Measurements from ENCODE around the gene BRINP2.

The BRINP2 gene

DNA sequence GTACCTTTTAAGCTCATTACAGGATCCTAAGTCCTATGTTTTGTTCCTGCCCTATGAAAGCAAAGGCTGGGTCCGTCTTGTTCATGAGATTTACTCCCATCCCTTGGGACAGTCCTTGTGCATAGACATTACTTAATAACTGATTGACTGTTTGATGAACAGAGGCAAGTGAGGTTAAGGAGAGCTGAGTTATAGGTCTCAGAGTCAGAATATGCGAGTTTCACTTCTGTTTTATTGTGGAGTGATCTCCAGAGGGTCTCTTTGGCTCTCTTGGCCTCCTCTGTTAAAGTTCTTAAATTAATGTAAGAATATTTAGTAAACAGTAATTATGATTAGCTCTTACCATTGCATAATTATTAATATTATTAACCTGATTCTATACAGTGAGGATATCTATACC, 52.6 kb downstream of the BRINP2 start:
- no peak for DNase-seq (ENCODE audit: low read depth, low spot score)

GRCh38 chr1:177227978-177228692, 57.4 kb downstream of the BRINP2 start:
- DNase-seq (ENCODE audit: low read depth, low spot score), result no peak

DNA sequence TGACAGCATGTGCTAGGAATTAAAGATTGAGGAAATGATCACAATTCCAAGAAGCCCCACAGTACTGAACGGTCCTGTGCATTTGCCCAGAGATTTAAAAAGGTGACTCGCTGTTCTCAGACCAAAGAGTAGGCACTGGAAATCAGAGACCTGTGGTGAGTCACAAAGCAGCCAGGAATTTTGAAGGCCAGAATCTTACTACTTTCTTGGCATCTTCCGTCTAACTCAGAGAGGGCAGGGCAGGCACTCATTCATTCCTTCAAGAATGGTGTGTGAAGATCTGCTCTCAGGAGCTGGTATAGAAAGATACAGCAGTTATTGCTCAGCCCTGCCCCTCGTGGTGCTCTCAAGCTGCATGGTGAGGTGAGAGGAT, 57.9 kb downstream of the BRINP2 start:
- no peak for DNase-seq (ENCODE audit: low read depth, low spot score)

GRCh38 chr1:177229781-177230180, 59.0 kb downstream of the BRINP2 start:
- DNase-seq (ENCODE audit: low read depth, low spot score), result no peak

DNA sequence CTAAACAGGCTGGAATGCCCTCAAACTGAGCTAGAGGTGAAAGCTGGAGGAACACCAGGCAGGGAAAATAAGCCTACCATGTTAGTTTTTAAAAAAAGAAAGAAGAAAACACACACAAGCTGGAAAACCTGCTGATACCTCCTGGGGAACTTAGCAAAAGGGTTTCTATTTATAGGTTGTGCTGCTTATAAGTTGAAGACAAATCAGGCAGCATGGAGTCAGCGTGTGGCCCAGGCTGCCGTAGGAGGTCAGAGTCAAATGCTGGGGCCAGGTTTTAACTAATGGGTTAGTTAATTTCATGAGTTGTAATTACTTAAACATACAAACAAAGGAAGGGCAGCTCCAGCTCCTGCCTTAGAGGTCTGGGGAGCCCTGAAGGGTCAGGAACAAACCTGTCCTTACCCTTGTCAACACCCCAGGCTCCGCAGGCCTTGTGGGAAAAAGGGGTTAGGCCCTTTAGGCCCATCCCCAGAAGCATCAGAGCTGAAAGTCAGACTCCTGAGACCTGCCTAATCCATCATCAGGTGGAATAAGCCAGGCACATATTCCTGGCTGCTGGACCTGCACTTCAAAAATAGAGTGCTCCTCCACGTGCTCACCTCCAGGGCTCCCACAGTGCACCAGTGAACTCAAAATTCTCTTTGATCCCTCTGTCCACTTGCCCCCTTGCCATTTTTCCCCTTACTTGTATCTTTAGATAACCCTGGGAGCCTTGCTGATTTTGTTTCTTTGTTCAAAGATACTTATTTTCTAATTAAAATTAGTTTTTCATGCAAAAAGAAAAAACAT, 59.7 kb downstream of the BRINP2 start:
- DNase-seq (ENCODE audit: low read depth, low spot score), result no peak

- DNase-seq (ENCODE audit: low read depth, low spot score), result no peak
Measured at GRCh38 chr1:177235350-177235749, 64.6 kb downstream of the BRINP2 start.

GRCh38 chr1:177236962-177237361, 66.2 kb downstream of the BRINP2 start:
- no peak for DNase-seq (ENCODE audit: low read depth, low spot score)

DNA sequence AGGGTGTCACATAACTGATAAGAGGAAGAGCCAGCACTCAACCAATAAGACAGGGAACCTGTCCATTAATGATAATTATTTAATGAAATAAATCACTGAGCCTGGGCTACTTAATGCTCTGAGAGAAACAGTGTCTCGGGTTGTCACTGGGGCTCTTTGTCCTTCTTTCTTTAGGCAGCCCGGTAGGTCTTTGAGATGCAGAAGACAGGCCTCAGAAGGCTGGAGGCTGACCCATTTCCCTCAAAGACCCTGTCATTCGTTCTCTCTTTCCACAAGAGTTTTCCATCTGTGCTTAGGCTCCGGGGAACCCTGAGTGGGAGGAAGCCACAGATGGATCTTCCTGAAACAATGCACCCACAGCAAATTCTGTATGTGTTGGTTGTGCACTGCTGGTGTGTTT, 68.2 kb downstream of the BRINP2 start:
- DNase-seq (ENCODE audit: low read depth, low spot score), result no peak

DNA sequence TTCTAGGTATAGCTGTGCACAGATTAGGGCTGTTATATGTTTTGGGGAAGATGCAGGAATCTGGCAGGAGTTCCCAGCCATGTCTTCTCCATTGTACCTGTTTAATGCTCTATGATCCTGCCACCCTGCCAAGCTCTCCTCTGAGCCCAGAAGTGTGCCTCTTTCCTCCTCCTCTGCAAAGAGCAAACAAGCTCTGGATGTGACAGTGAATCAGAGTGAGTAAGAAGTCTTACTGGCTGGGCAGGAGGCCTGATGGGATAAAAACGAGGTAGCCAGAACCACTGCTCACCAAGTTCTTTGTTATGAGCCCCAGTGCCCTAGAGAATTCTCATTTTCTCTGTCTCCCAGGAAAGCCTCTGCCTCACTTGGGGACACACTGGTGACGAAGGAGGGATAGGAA, 69.0 kb downstream of the BRINP2 start:
- DNase-seq (ENCODE audit: low read depth, low spot score), result no peak

DNA sequence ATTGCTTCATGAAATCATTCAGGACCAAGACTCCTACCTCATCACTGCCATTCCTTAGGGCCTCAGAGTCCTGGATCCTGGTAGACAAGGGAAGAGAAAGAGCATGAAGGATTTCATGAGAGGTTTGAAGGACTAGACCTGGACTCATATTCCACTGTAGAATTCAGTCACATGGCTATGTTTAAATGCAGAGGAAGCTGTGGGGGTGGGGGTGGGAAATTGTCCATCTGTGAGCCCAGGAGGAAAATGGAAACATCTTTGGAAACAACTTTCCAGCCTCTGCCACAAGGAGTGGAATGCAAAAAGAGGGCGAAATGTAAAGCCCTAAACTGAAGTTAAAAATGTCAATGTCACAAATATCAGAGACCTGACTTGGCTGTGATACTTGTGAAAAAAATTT, 73.0 kb downstream of the BRINP2 start:
- DNase-seq (ENCODE audit: low read depth, low spot score), result no peak

DNA sequence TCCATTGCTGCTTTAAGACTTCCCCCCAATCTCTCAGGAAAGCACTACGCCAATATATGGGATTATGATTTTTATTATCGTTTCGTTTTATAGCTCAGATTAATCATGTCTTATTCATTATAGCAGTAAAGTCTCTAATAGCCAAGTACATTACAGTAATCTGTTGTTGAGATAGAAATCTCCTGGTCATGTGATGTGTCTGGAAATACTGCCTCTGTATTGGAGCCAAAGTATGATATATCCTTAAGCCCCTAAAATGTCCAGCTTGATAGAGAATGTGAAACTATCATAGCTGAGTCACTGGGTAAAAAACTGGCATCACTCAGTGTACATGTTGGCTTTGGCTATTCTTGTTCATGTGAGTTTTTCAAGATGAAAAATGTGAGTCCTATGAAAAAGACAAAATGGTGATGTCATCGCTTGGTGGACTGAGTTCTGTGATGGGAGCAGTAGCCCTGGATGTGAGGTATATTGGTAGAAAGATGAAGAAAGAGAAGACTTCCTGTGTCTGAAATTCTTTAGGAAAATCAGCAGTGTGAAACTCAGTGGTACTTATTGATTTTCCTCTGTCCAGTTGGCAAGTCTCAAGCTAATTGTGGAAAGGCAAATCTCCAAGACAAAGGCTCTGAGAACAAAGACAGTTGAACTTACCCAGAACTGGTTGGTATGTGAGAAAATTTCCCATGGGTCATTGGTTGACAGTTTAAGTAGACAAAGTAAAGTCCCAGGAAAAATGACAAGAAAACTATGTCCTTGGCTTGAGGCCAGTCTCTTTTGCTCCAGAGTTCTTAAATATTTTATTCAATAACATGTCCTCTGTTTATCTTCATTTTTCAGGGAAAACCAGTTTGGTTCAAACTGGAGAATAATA, 76.2 kb downstream of the BRINP2 start:
- DNase-seq (ENCODE audit: low read depth, low spot score), result no peak

GRCh38 chr1:177247623-177248176, 76.9 kb downstream of the BRINP2 start:
- no peak for DNase-seq (ENCODE audit: low read depth, low spot score)

GRCh38 chr1:177248258-177248657, 77.5 kb downstream of the BRINP2 start:
- DNase-seq (ENCODE audit: low read depth, low spot score), result no peak

GRCh38 chr1:177249231-177249630, 78.5 kb downstream of the BRINP2 start:
- no peak for DNase-seq (ENCODE audit: low read depth, low spot score)

GRCh38 chr1:177252877-177253276, 82.1 kb downstream of the BRINP2 start:
- DNase-seq (ENCODE audit: low read depth, low spot score), result no peak

GRCh38 chr1:177255411-177255810, 84.7 kb downstream of the BRINP2 start:
- no peak for DNase-seq (ENCODE audit: low read depth, low spot score)

- DNase-seq (ENCODE audit: low read depth, low spot score), result peak; percentile 80
Measured at GRCh38 chr1:177256153-177257075, 85.7 kb downstream of the BRINP2 start.

- no peak for DNase-seq (ENCODE audit: low read depth, low spot score)
Measured at GRCh38 chr1:177257128-177257527, 86.4 kb downstream of the BRINP2 start.

- no peak for DNase-seq (ENCODE audit: low read depth, low spot score)
Measured at GRCh38 chr1:177257576-177257975, 86.8 kb downstream of the BRINP2 start.

GRCh38 chr1:177270863-177271262, 100.1 kb downstream of the BRINP2 start:
- DNase-seq (ENCODE audit: low read depth, low spot score), result no peak

DNA sequence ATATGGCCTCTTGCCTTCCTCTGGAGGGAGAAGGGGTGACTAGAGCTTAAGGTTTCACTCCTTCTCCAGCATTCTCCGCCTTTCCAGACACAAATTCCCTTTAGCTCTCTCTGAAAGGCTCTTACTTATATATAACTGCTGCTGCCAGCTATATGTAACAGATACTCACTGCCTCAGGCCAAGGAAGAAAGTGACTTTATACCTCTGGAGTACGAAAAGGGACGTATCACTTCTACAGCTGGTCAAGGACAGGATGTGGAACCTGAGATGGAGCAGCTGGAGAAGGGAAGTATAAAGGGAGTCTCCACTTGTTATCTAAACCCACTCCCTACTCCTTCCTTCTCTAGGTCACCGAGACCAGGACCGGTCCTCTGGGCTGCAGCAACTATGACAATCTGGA, 102.4 kb downstream of the BRINP2 start:
- DNase-seq (ENCODE audit: low read depth, low spot score), result no peak

Data from ELF-1 (cell line).